Osteocyte (in vitro differentiated cells): ENCODE data around the gene PPM1L. TPM values are rescaled to one million over a fixed set of nuclear protein-coding genes. Genes with fewer than 3 reads are reported as not detected.

Experiments used
- DNase-seq: peaks from one replicate; pipeline ENCODE4 v3.0.0; 2021; ENCODE audit warnings: mixed read lengths; ENCODE audit not compliant: unreplicated experiment; ENCODE audit errors: extremely low spot score
- H3K27ac Mint-ChIP-seq: one replicate; pipeline ENCODE4 v1.8.0; 2021; ENCODE audit warnings: mild to moderate bottlenecking, mixed read lengths; ENCODE audit not compliant: unreplicated experiment
- H3K27me3 Mint-ChIP-seq: one replicate; pipeline ENCODE4 v1.8.0; 2021; ENCODE audit warnings: mixed read lengths; ENCODE audit not compliant: unreplicated experiment
- H3K36me3 Mint-ChIP-seq: one replicate; pipeline ENCODE4 v1.8.0; 2021; ENCODE audit warnings: mixed read lengths; ENCODE audit not compliant: unreplicated experiment
- H3K4me1 Mint-ChIP-seq: one replicate; pipeline ENCODE4 v1.8.0; 2021; ENCODE audit warnings: mixed read lengths; ENCODE audit not compliant: unreplicated experiment
- H3K4me3 Mint-ChIP-seq: one replicate; pipeline ENCODE4 v1.8.0; 2021; ENCODE audit warnings: mild to moderate bottlenecking, moderate library complexity, mixed read lengths; ENCODE audit not compliant: unreplicated experiment
- H3K9me3 Mint-ChIP-seq: one replicate; pipeline ENCODE4 v1.8.0; 2021; ENCODE audit warnings: mixed read lengths; ENCODE audit not compliant: unreplicated experiment
- CTCF ChIP-seq: fragments of 200-600 bp; sonication (generic); IDR thresholded peaks from 2 replicates; pipeline ENCODE4 v1.5.0; 2021; ENCODE audit warnings: antibody characterized with exemption, mild to moderate bottlenecking, moderate library complexity
- total RNA-seq: library from RNA; stranded (reverse); gene quantifications from 2 replicates; pipeline ENCODE4 v1.2.1, GENCODE V29; 2021

Gene PPM1L
- total RNA-seq, 1 donor from 2014 or later, result 9.1 TPM

DNA sequence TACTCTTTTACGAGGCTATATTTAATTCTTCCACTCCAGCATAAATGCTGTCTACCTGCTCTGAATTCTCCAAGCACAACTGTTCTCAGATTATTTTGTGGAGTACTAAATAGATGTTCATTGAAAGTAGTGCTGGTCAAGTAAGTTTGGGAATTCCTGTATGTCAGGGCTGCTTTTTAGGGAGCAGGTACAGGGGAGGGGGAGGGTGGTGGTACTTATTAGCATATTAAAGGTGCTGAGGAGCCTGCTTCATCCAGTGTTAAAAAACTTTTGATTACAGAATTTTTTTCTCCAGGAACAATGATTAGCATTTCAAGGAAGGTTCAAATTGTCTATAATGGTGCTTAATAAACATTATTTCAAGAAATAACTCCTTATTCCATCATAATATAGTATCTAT is 59.2 kb downstream of the PPM1L start:
- Mint-ChIP-seq H3K9me3 (no peaks in the 10 kb centered on the region), H3K36me3 (no peaks in the 10 kb centered on the region), H3K27me3 (peaks cover 12% of the 10 kb centered on the region), H3K4me3 (no peak overlapping the region), H3K4me1 (peaks cover 22% of the 10 kb centered on the region), H3K27ac (no peak overlapping the region)
- no peak for DNase-seq
- no peak for TF ChIP-seq CTCF

GRCh38 chr3:160820022-160820421 is 64.0 kb downstream of the PPM1L start:
- no peak overlapping the region for H3K4me3 Mint-ChIP-seq
- no peak for TF ChIP-seq CTCF
- H3K4me1 Mint-ChIP-seq, result peaks cover 13% of the 10 kb centered on the region
- no peaks in the 10 kb centered on the region for H3K9me3 Mint-ChIP-seq
- no peak for DNase-seq
- no peak overlapping the region for H3K27ac Mint-ChIP-seq
- no peaks in the 10 kb centered on the region for H3K36me3 Mint-ChIP-seq
- H3K27me3 Mint-ChIP-seq, result peaks cover 6% of the 10 kb centered on the region

DNA sequence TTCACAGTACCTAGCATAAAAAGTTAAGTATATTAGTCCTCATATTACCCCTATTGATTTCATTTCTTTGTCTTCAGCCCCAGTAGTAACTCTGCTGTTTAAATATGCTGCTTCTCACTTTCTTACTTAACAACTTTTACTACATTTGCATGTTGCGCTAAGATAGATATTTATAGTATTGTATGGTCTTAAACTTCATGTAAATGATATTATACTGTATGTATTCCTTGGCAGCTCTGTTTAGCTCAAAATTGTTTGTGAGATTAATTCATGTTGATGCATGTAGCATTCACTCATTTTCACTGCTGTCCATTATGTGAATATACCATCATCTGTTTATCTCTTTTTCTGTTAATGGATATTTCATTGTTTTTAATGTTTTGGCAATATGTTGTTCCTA is 64.4 kb downstream of the PPM1L start:
- Mint-ChIP-seq H3K9me3 (no peaks in the 10 kb centered on the region), H3K4me1 (peaks cover 13% of the 10 kb centered on the region), H3K36me3 (no peaks in the 10 kb centered on the region), H3K27me3 (peaks cover 6% of the 10 kb centered on the region), H3K27ac (no peak overlapping the region), H3K4me3 (no peak overlapping the region)
- TF ChIP-seq CTCF, result no peak
- no peak for DNase-seq

DNA sequence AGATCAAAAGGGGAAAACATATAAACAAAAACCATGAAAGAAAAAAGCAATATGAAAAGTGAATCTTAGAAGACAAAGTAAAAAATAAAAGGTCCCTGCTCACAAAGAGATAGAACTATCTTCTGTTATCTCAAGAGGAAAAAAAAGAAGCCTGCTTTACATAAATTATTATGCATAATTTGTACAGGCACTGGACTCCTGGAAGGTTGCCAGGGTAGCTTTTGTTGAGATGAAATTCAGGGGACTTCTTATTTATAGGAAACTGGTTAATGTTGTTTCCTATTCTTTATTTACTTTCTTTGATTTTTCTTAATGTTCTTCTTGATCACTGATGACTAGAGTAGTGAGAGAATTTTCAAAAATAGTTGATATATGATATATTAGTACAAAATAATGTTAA is 66.9 kb downstream of the PPM1L start:
- H3K4me3 Mint-ChIP-seq, result no peak overlapping the region
- no peaks in the 10 kb centered on the region for H3K36me3 Mint-ChIP-seq
- no peak for DNase-seq
- H3K27me3 Mint-ChIP-seq, result no peaks in the 10 kb centered on the region
- no peak overlapping the region for H3K27ac Mint-ChIP-seq
- no peaks in the 10 kb centered on the region for H3K9me3 Mint-ChIP-seq
- H3K4me1 Mint-ChIP-seq, result peaks cover 6% of the 10 kb centered on the region
- no peak for TF ChIP-seq CTCF

- Mint-ChIP-seq H3K4me1 (peaks cover 6% of the 10 kb centered on the region), H3K27ac (no peak overlapping the region), H3K9me3 (no peaks in the 10 kb centered on the region), H3K4me3 (no peak overlapping the region), H3K36me3 (no peaks in the 10 kb centered on the region), H3K27me3 (no peaks in the 10 kb centered on the region)
- TF ChIP-seq CTCF, result no peak
- no peak for DNase-seq
Measured at GRCh38 chr3:160825311-160825800, 69.3 kb downstream of the PPM1L start.
